A673 (cell line): Measurements from ENCODE around the gene MAP3K9. TPM values are rescaled to one million over a fixed set of nuclear protein-coding genes. Genes with fewer than 3 reads are reported as not detected.

Source experiments
- BruUV-seq: library from RNA; stranded (reverse); fragments of 400-500 nt; replicated peaks from 2 replicates; lab custom pipeline; 2021; lab: Mats Ljungman, UMichigan
- CTCF ChIA-PET: fragments of 300-600 bp; sonication (Branson Sonifier 250); formaldehyde crosslinking; loops from one replicate; lab custom pipeline; 2022; ENCODE audit warnings: antibody characterized with exemption; lab: Charles Lee
- POLR2A ChIA-PET: fragments of 300-600 bp; sonication (Branson Sonifier 250); formaldehyde crosslinking; loops from one replicate; lab custom pipeline; 2022; ENCODE audit warnings: antibody characterized with exemption; ENCODE audit not compliant: low non-redundant PET; lab: Charles Lee
- DNase-seq: peaks from one replicate; pipeline ENCODE4 v3.0.0-alpha.2; 2015; ENCODE audit warnings: low spot score
- H3K27ac ChIP-seq: fragments of 200-600 bp; sonication (generic); 2 replicates; pipeline ENCODE4 v1.5.1; 2016; ENCODE audit warnings: mixed run types, low read depth, mild to moderate bottlenecking, mixed read lengths, antibody characterized with exemption, low read length; ENCODE audit not compliant: poor library complexity, severe bottlenecking
- H3K27me3 ChIP-seq: fragments of 200-600 bp; sonication (generic); replicated peaks from 2 replicates; pipeline ENCODE4 v1.6.1; 2017; ENCODE audit warnings: mixed run types, low read depth, mild to moderate bottlenecking, mixed read lengths, antibody characterized with exemption, low read length; ENCODE audit not compliant: insufficient read depth, poor library complexity
- H3K36me3 ChIP-seq: fragments of 200-600 bp; sonication (generic); 2 replicates; pipeline ENCODE4 v1.6.1; 2016; ENCODE audit warnings: mixed run types, mild to moderate bottlenecking, mixed read lengths, antibody characterized with exemption, low read length; ENCODE audit not compliant: insufficient read depth, poor library complexity, severe bottlenecking
- H3K4me1 ChIP-seq: fragments of 200-600 bp; sonication (generic); 2 replicates; pipeline ENCODE4 v1.6.1; 2017; ENCODE audit warnings: mixed run types, mild to moderate bottlenecking, mixed read lengths, antibody characterized with exemption, low read length; ENCODE audit not compliant: insufficient read depth, poor library complexity, severe bottlenecking
- H3K4me3 ChIP-seq: fragments of 200-600 bp; sonication (generic); 2 replicates; pipeline ENCODE4 v1.5.1; 2016; ENCODE audit warnings: low read depth, mixed run types, mild to moderate bottlenecking, mixed read lengths, low read length; ENCODE audit not compliant: poor library complexity, severe bottlenecking
- H3K9me3 ChIP-seq: fragments of 200-600 bp; sonication (generic); 2 replicates; pipeline ENCODE4 v1.6.1; 2016; ENCODE audit warnings: mixed run types, low read depth, mild to moderate bottlenecking, mixed read lengths, antibody characterized with exemption, low read length; ENCODE audit not compliant: poor library complexity, severe bottlenecking
- EZH2 ChIP-seq: fragments of 200-600 bp; sonication (generic); IDR thresholded peaks from 2 replicates; pipeline ENCODE4 v1.6.1; 2017; ENCODE audit warnings: borderline replicate concordance, low read depth, mild to moderate bottlenecking, mixed read lengths, antibody characterized with exemption, low read length; ENCODE audit not compliant: poor library complexity, severe bottlenecking
- intact Hi-C: fragments of 100-400 bp; cut with micrococcal nuclease; formaldehyde crosslinking; loops from one replicate; pipeline ENCODE4 v1.10.0; 2022; ENCODE audit not compliant: unreplicated experiment
- total RNA-seq: library from RNA; stranded (reverse); gene quantifications from 2 replicates; pipeline ENCODE4 v1.2.3, GENCODE V29; 2021
- TF ChIP-seq, protein P1 (sequence below): fragments of 300-800, 200-600 bp; sonication (generic); conservative IDR thresholded peaks from 2 replicates; pipeline ENCODE4 v1.5.1; 2017; ENCODE audit warnings: low read depth, mild to moderate bottlenecking, antibody characterized with exemption, low read length, moderate library complexity, mixed read lengths

The MAP3K9 gene
- total RNA-seq, 1 experiment from 2014 or later = 5.4 TPM

DNA sequence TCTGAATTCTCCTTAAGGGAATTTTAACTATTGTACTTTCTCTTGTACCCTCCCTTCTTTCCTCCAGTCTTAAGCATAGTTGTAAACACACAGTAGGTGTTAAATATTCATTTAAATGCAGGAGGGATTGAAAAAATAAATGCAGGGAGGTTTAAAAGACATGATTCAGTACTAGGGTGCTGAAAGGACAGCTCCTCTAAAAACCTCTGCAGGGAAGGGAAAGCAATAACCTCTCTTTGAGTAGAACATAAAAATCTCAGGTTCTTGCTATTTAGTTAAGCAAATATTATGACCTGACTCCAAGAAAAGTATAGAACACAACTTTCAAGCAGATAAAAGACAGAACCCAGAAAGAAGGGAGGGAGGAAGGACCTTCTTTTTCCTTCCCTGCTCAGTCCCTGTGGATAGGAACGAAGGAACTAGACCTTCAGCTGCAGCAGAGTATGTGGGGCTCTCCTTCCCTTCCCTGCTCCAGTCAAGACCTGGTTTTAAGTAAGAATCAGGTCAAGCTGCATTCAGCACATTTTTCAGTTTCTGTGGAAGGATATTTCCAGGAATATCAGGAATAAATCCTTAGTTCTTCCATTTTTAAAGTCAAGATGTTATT lies 4.7 kb downstream of the MAP3K9 start:
- H3K4me3 ChIP-seq = no peak overlapping the region
- TF ChIP-seq, protein P1, sequence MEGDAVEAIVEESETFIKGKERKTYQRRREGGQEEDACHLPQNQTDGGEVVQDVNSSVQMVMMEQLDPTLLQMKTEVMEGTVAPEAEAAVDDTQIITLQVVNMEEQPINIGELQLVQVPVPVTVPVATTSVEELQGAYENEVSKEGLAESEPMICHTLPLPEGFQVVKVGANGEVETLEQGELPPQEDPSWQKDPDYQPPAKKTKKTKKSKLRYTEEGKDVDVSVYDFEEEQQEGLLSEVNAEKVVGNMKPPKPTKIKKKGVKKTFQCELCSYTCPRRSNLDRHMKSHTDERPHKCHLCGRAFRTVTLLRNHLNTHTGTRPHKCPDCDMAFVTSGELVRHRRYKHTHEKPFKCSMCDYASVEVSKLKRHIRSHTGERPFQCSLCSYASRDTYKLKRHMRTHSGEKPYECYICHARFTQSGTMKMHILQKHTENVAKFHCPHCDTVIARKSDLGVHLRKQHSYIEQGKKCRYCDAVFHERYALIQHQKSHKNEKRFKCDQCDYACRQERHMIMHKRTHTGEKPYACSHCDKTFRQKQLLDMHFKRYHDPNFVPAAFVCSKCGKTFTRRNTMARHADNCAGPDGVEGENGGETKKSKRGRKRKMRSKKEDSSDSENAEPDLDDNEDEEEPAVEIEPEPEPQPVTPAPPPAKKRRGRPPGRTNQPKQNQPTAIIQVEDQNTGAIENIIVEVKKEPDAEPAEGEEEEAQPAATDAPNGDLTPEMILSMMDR = no peak
- TF ChIP-seq EZH2 = no peak
- H3K36me3 ChIP-seq = no peaks in the 10 kb centered on the region
- peaks cover 4% of the 10 kb centered on the region for H3K27me3 ChIP-seq
- intact Hi-C loops = no loop called here
- POLR2A ChIA-PET = no interaction called here
- H3K9me3 ChIP-seq = no peaks in the 10 kb centered on the region
- DNase-seq = no peak
- no peaks in the 10 kb centered on the region for H3K4me1 ChIP-seq
- CTCF ChIA-PET = no interaction called here
- no peak overlapping the region for H3K27ac ChIP-seq
- no TSS peak for BruUV-seq

DNA sequence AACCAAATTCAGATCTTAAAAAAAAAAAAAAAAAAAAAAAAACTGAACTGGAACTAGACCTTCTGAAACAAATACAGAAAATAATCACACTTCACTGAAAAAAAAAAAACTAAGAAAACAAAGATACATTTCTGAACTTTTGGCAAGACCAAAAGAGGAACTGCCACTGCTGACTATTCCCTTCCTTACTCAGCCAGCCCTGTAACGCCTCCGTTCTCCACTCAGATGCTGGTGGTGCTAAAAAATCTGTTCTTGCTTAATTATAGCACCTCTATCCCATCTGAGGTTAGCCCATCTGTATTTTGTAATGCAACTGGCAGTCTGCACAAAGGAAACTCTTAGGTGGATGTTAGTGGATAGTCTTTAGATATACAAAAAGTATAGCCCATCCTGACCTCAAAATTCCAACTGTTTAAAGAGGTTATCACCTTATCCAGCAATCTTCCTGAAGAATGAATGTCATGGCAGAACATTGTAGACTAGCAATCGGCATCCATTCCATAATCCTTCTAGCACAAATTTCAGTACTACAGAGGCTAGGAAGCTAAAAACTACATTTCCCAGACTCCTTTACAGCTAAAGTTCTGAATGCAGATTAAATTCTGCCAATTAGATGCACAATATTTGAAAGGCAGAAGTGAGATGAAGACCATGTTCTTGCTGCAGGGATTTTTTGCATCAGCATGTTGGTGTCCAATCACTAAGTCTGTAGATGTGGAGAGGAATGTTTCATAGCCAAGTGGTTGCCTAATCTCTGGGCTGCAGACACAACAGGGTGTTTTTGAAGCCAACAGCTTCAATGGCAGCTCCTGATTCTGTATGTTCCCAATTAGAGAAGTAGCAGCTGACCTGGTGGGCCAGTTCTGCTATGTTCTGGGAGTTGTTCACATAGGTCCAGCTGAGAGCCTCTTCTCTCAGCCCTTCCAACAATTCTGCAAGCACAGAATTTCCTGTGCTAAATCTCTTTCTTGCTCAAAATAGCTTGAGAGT lies 5.7 kb downstream of the MAP3K9 start:
- POLR2A ChIA-PET = no interaction called here
- no peak for TF ChIP-seq EZH2
- TF ChIP-seq, protein P1 = no peak
- no TSS peak for BruUV-seq
- peaks cover 4% of the 10 kb centered on the region for H3K27me3 ChIP-seq
- no peaks in the 10 kb centered on the region for H3K9me3 ChIP-seq
- H3K27ac ChIP-seq = no peak overlapping the region
- H3K36me3 ChIP-seq = no peaks in the 10 kb centered on the region
- CTCF ChIA-PET = no interaction called here
- no peaks in the 10 kb centered on the region for H3K4me1 ChIP-seq
- intact Hi-C loops = no loop called here
- no peak for DNase-seq
- no peak overlapping the region for H3K4me3 ChIP-seq

DNA sequence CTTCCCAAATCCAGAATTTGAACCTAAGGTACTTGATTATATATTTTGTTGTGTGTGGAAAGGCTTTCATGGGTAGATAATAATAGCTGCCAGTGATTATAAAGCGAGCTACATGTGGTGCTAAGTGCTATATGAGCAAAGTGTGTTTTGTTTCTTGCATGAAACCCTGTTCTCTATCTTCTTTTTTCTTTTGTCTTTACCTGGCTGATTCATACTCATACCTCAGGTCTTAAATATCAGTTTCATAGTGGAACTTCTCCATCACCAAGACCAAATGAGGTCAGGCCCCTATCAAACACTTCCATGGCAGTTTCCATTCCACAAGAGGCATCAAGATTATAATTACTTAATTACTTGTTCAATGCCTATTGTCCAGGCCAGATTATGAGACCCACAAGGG lies 6.9 kb downstream of the MAP3K9 start:
- no peaks in the 10 kb centered on the region for H3K9me3 ChIP-seq
- no TSS peak for BruUV-seq
- CTCF ChIA-PET = no interaction called here

More for the DNA sequence above, 6.9 kb downstream of the MAP3K9 start:
- POLR2A ChIA-PET = no interaction called here
- no peak for DNase-seq
- no peak overlapping the region for H3K4me3 ChIP-seq
- intact Hi-C loops = no loop called here
- H3K4me1 ChIP-seq = no peaks in the 10 kb centered on the region
- H3K27ac ChIP-seq = no peak overlapping the region
- peaks cover 1% of the 10 kb centered on the region for H3K27me3 ChIP-seq
- TF ChIP-seq, protein P1 = no peak
- no peak for TF ChIP-seq EZH2
- no peaks in the 10 kb centered on the region for H3K36me3 ChIP-seq
